Gastrocnemius medialis (tissue), 4 donors: ENCODE data around the gene COLEC12. TPM values are rescaled to one million over a fixed set of nuclear protein-coding genes. Genes with fewer than 3 reads are reported as not detected.
A peak's percentile ranks its signal among the peaks of the same experiment; 100 is the strongest.
"Not testable (repeated sequence)": the region's sequence is repeated elsewhere in the genome, so short reads cannot be mapped to it uniquely, and the experiment has no call there.

ENCODE experiments used
- ATAC-seq, 2 donors: fragments of 150-250 bp; one replicate each; pipeline ENCODE4 v1.9.1; 2016
- DNase-seq, 2 donors: peaks; one replicate each; pipeline ENCODE4 v3.0.0-alpha.2; 2019
- H3K27ac ChIP-seq, 4 donors: fragments of 200-600 bp; sonication (generic); 1 replicate in 1 of 4; 2 replicates in 3 of 4; pipeline ENCODE4 v1.5.1; 2016 to 2018; ENCODE audit warnings: mild to moderate bottlenecking in 2 of 4, moderate library complexity in 1 of 4
- H3K27me3 ChIP-seq, 3 donors: fragments of 200-600 bp; sonication (generic) in 2 of 3; 1 replicate in 1 of 3; 2 replicates in 2 of 3; pipeline versions ENCODE4 v1.5.1 to v1.6.0; 2016 to 2019; ENCODE audit warnings: mild to moderate bottlenecking in 1 of 3, moderate library complexity in 1 of 3
- H3K36me3 ChIP-seq, 2 donors: fragments of 200-600 bp; sonication (generic) in 1 of 2; one replicate each; pipeline ENCODE4 v1.5.1; 2017 to 2018
- H3K4me1 ChIP-seq, 2 donors: fragments of 200-600 bp; sonication (generic) in 1 of 2; one replicate each; pipeline ENCODE4 v1.5.1; 2016 to 2017; ENCODE audit warnings: mild to moderate bottlenecking in 2 of 2
- H3K4me3 ChIP-seq, 4 donors: fragments of 200-600 bp; sonication (generic) in 3 of 4; 1 replicate in 1 of 4; 2 replicates in 3 of 4; pipeline ENCODE4 v1.5.1; 2016 to 2019; ENCODE audit warnings: mild to moderate bottlenecking in 2 of 4
- H3K9me3 ChIP-seq, 3 donors: fragments of 200-600 bp; sonication (generic) in 2 of 3; 1 replicate in 1 of 3; 2 replicates in 2 of 3; pipeline ENCODE4 v1.5.1; 2016 to 2019
- CTCF ChIP-seq, 5 experiments: fragments of 450-650 bp in 3 of 5; fragments of 200-600 bp in 2 of 5; sonication (generic) in 2 of 5; IDR thresholded peaks in 4 of 5; conservative IDR thresholded peaks in 1 of 5; 1 replicate in 4 of 5; 2 replicates in 1 of 5; pipeline ENCODE4 v1.5.1; 2016 to 2019; ENCODE audit warnings: antibody characterized with exemption in 5 of 5, mild to moderate bottlenecking in 3 of 5, moderate library complexity in 3 of 5
- POLR2A ChIP-seq, 2 donors: fragments of 450-650 bp; IDR thresholded peaks; one replicate each; pipeline ENCODE4 v1.6.1; 2017; ENCODE audit warnings: antibody characterized with exemption in 2 of 2, mild to moderate bottlenecking in 2 of 2, moderate library complexity in 2 of 2
- in situ Hi-C, 4 donors: fragments of 200-750 bp; cut with MboI; loops; one replicate each; pipeline versions ENCODE4 v1.15.0 to v1.8.0; 2017; ENCODE audit warnings: low sequenced_read_pairs in 4 of 4
- intact Hi-C: fragments of 100-400 bp; cut with DNase I; formaldehyde crosslinking; loops from one replicate; pipeline ENCODE4 v1.15.1; 2023; ENCODE audit warnings: low total_unique reads
- total RNA-seq, 4 donors: library from RNA; depleted of rRNA; stranded (reverse); fragments of >200 nt; gene quantifications; one replicate each; pipeline versions ENCODE4 v1.1.0 to v1.2.3, GENCODE V29; 2016

The COLEC12 gene
- total RNA-seq, 4 donors from 2014 or later: 0.97 to 6.1 (median 5.1) TPM

GRCh38 chr18:295756-296490 is 204.6 kb downstream of the COLEC12 start:
- intact Hi-C loops: no loop called here
- Histone ChIP-seq H3K36me3 (no peaks in the 10 kb centered on the region), H3K27ac (no peak overlapping the region), H3K4me1 (no peaks in the 10 kb centered on the region), H3K9me3 (no peaks in the 10 kb centered on the region), H3K27me3 (no peaks in the 10 kb centered on the region), H3K4me3 (no peak overlapping the region)
- TF ChIP-seq POLR2A (IDR thresholded peaks at IDR 0.05) (no peak), CTCF (IDR thresholded peaks at IDR 0.05 in 4 of 5, conservative IDR thresholded peaks at IDR 0.05 in 1 of 5) (no peak)
- ATAC-seq: no peak
- DNase-seq: no peak
- in situ Hi-C loops: no loop called here

- Histone ChIP-seq H3K9me3 (no peaks in the 10 kb centered on the region), H3K36me3 (no peaks in the 10 kb centered on the region), H3K27ac (no peak overlapping the region), H3K4me1 (no peaks in the 10 kb centered on the region), H3K27me3 (no peaks in the 10 kb centered on the region), H3K4me3 (no peak overlapping the region)
- intact Hi-C loops (no loop called here), in situ Hi-C loops (no loop called here)
- no peak for TF ChIP-seq POLR2A (IDR thresholded peaks at IDR 0.05)
- TF ChIP-seq CTCF (IDR thresholded peaks at IDR 0.05 in 4 of 5, conservative IDR thresholded peaks at IDR 0.05 in 1 of 5): no peak
- DNase-seq (no peak), ATAC-seq (no peak)
These were observed 205.9 kb downstream of the COLEC12 start for GRCh38 chr18:294566-294965.

- no peak for DNase-seq
- no peaks in the 10 kb centered on the region for H3K36me3 ChIP-seq
- no peak overlapping the region for H3K27ac ChIP-seq
- ATAC-seq: peak in 1 of 2 donors; percentile 16
- intact Hi-C loops (loop anchor here (2.0 kb wide), 1 partner anchor 321 kb away; no protein-coding TSS in a partner anchor), in situ Hi-C loops (no loop called here)
- no peak for TF ChIP-seq CTCF (IDR thresholded peaks at IDR 0.05 in 4 of 5, conservative IDR thresholded peaks at IDR 0.05 in 1 of 5)
- TF ChIP-seq POLR2A (IDR thresholded peaks at IDR 0.05): no peak
- H3K4me3 ChIP-seq: no peak overlapping the region
- no peaks in the 10 kb centered on the region for H3K27me3 ChIP-seq
- H3K4me1 ChIP-seq: no peaks in the 10 kb centered on the region
- H3K9me3 ChIP-seq: no peaks in the 10 kb centered on the region
These were observed 207.0 kb downstream of the COLEC12 start for GRCh38 chr18:293536-293935.

GRCh38 chr18:292271-292670 is 208.2 kb downstream of the COLEC12 start:
- Histone ChIP-seq H3K36me3 (no peaks in the 10 kb centered on the region), H3K4me1 (no peaks in the 10 kb centered on the region), H3K4me3 (no peak overlapping the region), H3K9me3 (no peaks in the 10 kb centered on the region), H3K27me3 (peaks cover 0 to 3% (median 0%) of the 10 kb centered on the region in 3 donors), H3K27ac (no peak overlapping the region)
- in situ Hi-C loops: no loop called here
- DNase-seq (no peak), ATAC-seq (no peak)
- intact Hi-C loops: loop anchor here (2.0 kb wide), 1 partner anchor 323 kb away; no protein-coding TSS in a partner anchor
- no peak for TF ChIP-seq POLR2A (IDR thresholded peaks at IDR 0.05)
- TF ChIP-seq CTCF (IDR thresholded peaks at IDR 0.05 in 4 of 5, conservative IDR thresholded peaks at IDR 0.05 in 1 of 5): no peak

GRCh38 chr18:289970-290369 is 210.5 kb downstream of the COLEC12 start:
- in situ Hi-C loops: loop anchor here in 3 of 4 donors (5.0 to 10.0 kb wide), 3 partner anchors 322 to 327 kb away; no protein-coding TSS in a partner anchor
- H3K4me1 ChIP-seq, H3K36me3 ChIP-seq, ATAC-seq, H3K9me3 ChIP-seq, H3K27me3 ChIP-seq, H3K27ac ChIP-seq, intact Hi-C loops, DNase-seq, H3K4me3 ChIP-seq: not testable (repeated sequence)
